ENCODE data around the gene AFF3. TPM values are rescaled to one million over a fixed set of nuclear protein-coding genes. Genes with fewer than 3 reads are reported as not detected.

The AFF3 gene
- total and polyA plus RNA-seq, 2 donors (not counting 3 experiments of a cell fraction or from before 2014, with no cell fraction given): 0.06 to 0.07 TPM

GRCh38 chr2:100106460-100106859 lies 35.9 kb downstream of the AFF3 start:
- no peaks in the 10 kb centered on the region for H4K20me1 ChIP-seq (replicated peaks; ENCODE audit: control insufficient read depth, extremely low read depth, insufficient read depth, low read length)
- ChIA-PET POLR2A (no interaction called here), CTCF (interaction anchor here (0.6 to 1.6 kb wide), 3 partner anchors 9 to 287 kb away, joined by 3 to 10 read pairs (median 3); no protein-coding TSS in a partner anchor)
- H3K27me3 ChIP-seq (ENCODE audit: control insufficient read depth in 2 of 2, insufficient read depth in 2 of 2, low read length in 2 of 2): peaks cover 34 to 47% of the 10 kb centered on the region in 2 experiments
- dilution Hi-C loops (cut with MboI; ENCODE audit: extremely low pct_ligation_motif_present, low sequenced_read_pairs) (no loop called here), intact Hi-C loops (cut with micrococcal nuclease) (no loop called here)
- no TSS peak for BruUV-seq (replicated peaks)
- no peaks in the 10 kb centered on the region for H3K4me1 ChIP-seq (ENCODE audit: control insufficient read depth, extremely low read depth, insufficient read depth, low read length)
- TF ChIP-seq GATA2 (IDR thresholded peaks at IDR 0.05; ENCODE audit: insufficient read depth, insufficient read length, low read depth, low read length): no peak
- no peak for TF ChIP-seq MAX (IDR thresholded peaks at IDR 0.05; ENCODE audit: insufficient read depth, insufficient read length)
- no peak for TF ChIP-seq CTCF (IDR thresholded peaks at IDR 0.05; ENCODE audit: extremely low read depth in 1 of 2, insufficient read depth in 1 of 2, low read depth in 1 of 2, low read length in 2 of 2)
- no peak overlapping the region for H2AFZ ChIP-seq (ENCODE audit: low read depth, low read length)
- no peak overlapping the region for H3K4me3 ChIP-seq (replicated peaks in 1 of 3; ENCODE audit: insufficient read depth in 1 of 3, low read depth in 1 of 3, low read length in 3 of 3)
- no peaks in the 10 kb centered on the region for H3K9me1 ChIP-seq (replicated peaks; ENCODE audit: control insufficient read depth, extremely low read depth, insufficient read depth, low read length)
- H3K36me3 ChIP-seq (ENCODE audit: control insufficient read depth in 2 of 2, extremely low read depth in 1 of 2, insufficient read depth in 2 of 2, low read length in 2 of 2): no peaks in the 10 kb centered on the region
- DNase-seq (ENCODE audit: low read depth, low spot score) (no peak), FAIRE-seq (no peak)
- H3K27ac ChIP-seq (ENCODE audit: insufficient read depth, low read depth, low read length): no peak overlapping the region
- H3K4me2 ChIP-seq (ENCODE audit: insufficient read depth, low read length): no peak overlapping the region
- no peaks in the 10 kb centered on the region for H3K9me3 ChIP-seq (replicated peaks; ENCODE audit: control insufficient read depth, insufficient read depth, low read length)
- H3K79me2 ChIP-seq (ENCODE audit: control insufficient read depth, insufficient read depth, low read length): no peaks in the 10 kb centered on the region
- H3K9ac ChIP-seq (replicated peaks; ENCODE audit: extremely low read depth, insufficient read depth, low read length): no peak overlapping the region

- Histone ChIP-seq H3K9me3 (replicated peaks; ENCODE audit: control insufficient read depth, insufficient read depth, low read length) (no peaks in the 10 kb centered on the region), H2AFZ (ENCODE audit: low read depth, low read length) (no peak overlapping the region), H4K20me1 (replicated peaks; ENCODE audit: control insufficient read depth, extremely low read depth, insufficient read depth, low read length) (no peaks in the 10 kb centered on the region), H3K4me2 (ENCODE audit: insufficient read depth, low read length) (no peak overlapping the region), H3K4me1 (ENCODE audit: control insufficient read depth, extremely low read depth, insufficient read depth, low read length) (no peaks in the 10 kb centered on the region), H3K79me2 (ENCODE audit: control insufficient read depth, insufficient read depth, low read length) (no peaks in the 10 kb centered on the region), H3K9ac (replicated peaks; ENCODE audit: extremely low read depth, insufficient read depth, low read length) (no peak overlapping the region), H3K36me3 (ENCODE audit: control insufficient read depth in 2 of 2, extremely low read depth in 1 of 2, insufficient read depth in 2 of 2, low read length in 2 of 2) (no peaks in the 10 kb centered on the region), H3K27ac (ENCODE audit: insufficient read depth, low read depth, low read length) (no peak overlapping the region), H3K9me1 (replicated peaks; ENCODE audit: control insufficient read depth, extremely low read depth, insufficient read depth, low read length) (no peaks in the 10 kb centered on the region), H3K27me3 (ENCODE audit: control insufficient read depth in 2 of 2, insufficient read depth in 2 of 2, low read length in 2 of 2) (peaks cover 33 to 42% of the 10 kb centered on the region in 2 experiments), H3K4me3 (replicated peaks in 1 of 3; ENCODE audit: insufficient read depth in 1 of 3, low read depth in 1 of 3, low read length in 3 of 3) (no peak overlapping the region)
- DNase-seq (ENCODE audit: low read depth, low spot score) (no peak), FAIRE-seq (no peak)
- POLR2A ChIA-PET: no interaction called here
- no TSS peak for BruUV-seq (replicated peaks)
- intact Hi-C loops (cut with micrococcal nuclease): no loop called here
- TF ChIP-seq JUN (IDR thresholded peaks at IDR 0.05; ENCODE audit: borderline replicate concordance, insufficient read depth, insufficient read length, low read depth) (no peak), EZH2 (IDR thresholded peaks at IDR 0.05; ENCODE audit: borderline replicate concordance, low read depth, low read length, severe bottlenecking) (no peak), MYC (IDR thresholded peaks at IDR 0.05; ENCODE audit: low read depth, low read length) (no peak), POLR2A (IDR thresholded peaks at IDR 0.05; ENCODE audit: low read depth, low read length) (no peak), POLR2AphosphoS5 (IDR thresholded peaks at IDR 0.05; ENCODE audit: insufficient read depth, low read depth, low read length) (no peak), MAX (IDR thresholded peaks at IDR 0.05; ENCODE audit: insufficient read depth, insufficient read length) (no peak), CTCF (IDR thresholded peaks at IDR 0.05; ENCODE audit: extremely low read depth in 1 of 2, insufficient read depth in 1 of 2, low read depth in 1 of 2, low read length in 2 of 2) (no peak), GATA2 (IDR thresholded peaks at IDR 0.05; ENCODE audit: insufficient read depth, insufficient read length, low read depth, low read length) (no peak), FOS (IDR thresholded peaks at IDR 0.05; ENCODE audit: borderline replicate concordance, insufficient read depth, low read length) (no peak)
- CTCF ChIA-PET: interaction anchor here (1.6 kb wide), 1 partner anchor 286 kb away, joined by 10 read pairs; no protein-coding TSS in a partner anchor
- dilution Hi-C loops (cut with MboI; ENCODE audit: extremely low pct_ligation_motif_present, low sequenced_read_pairs): no loop called here
Measured at GRCh38 chr2:100105678-100106054, 36.7 kb downstream of the AFF3 start.
